Activated B cell treated with CpG ODN at 0.5 μM for 24 hours (primary cell): ENCODE results near the gene ALAS1. TPM values are rescaled to one million over a fixed set of nuclear protein-coding genes. Genes with fewer than 3 reads are reported as not detected.

Experiments used
- ATAC-seq: fragments of 200-7000 bp; cut with Tn5 transposase; one replicate; pipeline ENCODE4 v1.10.0; 2021; ENCODE audit warnings: low read depth, mild to moderate bottlenecking, moderate library complexity
- CTCF ChIA-PET: fragments of 350-600 bp; sonication (Branson Sonifier 250); formaldehyde crosslinking; loops from one replicate; lab custom pipeline; 2021; ENCODE audit warnings: antibody characterized with exemption; lab: Charles Lee
- POLR2A ChIA-PET: fragments of 350-600 bp; sonication (Branson Sonifier 250); formaldehyde crosslinking; loops from one replicate; lab custom pipeline; 2021; ENCODE audit warnings: antibody characterized with exemption; lab: Charles Lee
- DNase-seq: peaks from one replicate; pipeline ENCODE4 v3.0.0; 2022
- H3K27ac Mint-ChIP-seq: one replicate; pipeline ENCODE4 v1.8.0; 2020; ENCODE audit warnings: mixed read lengths
- H3K27me3 Mint-ChIP-seq: one replicate; pipeline ENCODE4 v1.8.0; 2021; ENCODE audit warnings: mixed read lengths
- H3K36me3 Mint-ChIP-seq: one replicate; pipeline ENCODE4 v1.8.0; 2021; ENCODE audit warnings: low read depth, mixed read lengths
- H3K4me1 Mint-ChIP-seq: one replicate; pipeline ENCODE4 v1.8.0; 2021; ENCODE audit warnings: mixed read lengths
- H3K4me3 Mint-ChIP-seq: one replicate; pipeline ENCODE4 v1.8.0; 2020; ENCODE audit warnings: mild to moderate bottlenecking, mixed read lengths
- H3K9me3 Mint-ChIP-seq: one replicate; pipeline ENCODE4 v1.8.0; 2020; ENCODE audit warnings: mixed read lengths
- intact Hi-C: fragments of 100-400 bp; cut with micrococcal nuclease; formaldehyde crosslinking; loops from one replicate; pipeline ENCODE4 v1.15.1; 2024
- total RNA-seq: library from RNA; stranded (reverse); gene quantifications from 2 replicates; pipeline ENCODE4 v1.2.3, GENCODE V29; 2022
- TF ChIP-seq, protein P1 (sequence below): fragments of 200-600 bp; IDR thresholded peaks from one replicate; pipeline ENCODE4 v1.8.0; 2022; ENCODE audit warnings: antibody characterized with exemption, mild to moderate bottlenecking

Gene ALAS1
- total RNA-seq, 1 donor from 2014 or later = 27.6 TPM

DNA sequence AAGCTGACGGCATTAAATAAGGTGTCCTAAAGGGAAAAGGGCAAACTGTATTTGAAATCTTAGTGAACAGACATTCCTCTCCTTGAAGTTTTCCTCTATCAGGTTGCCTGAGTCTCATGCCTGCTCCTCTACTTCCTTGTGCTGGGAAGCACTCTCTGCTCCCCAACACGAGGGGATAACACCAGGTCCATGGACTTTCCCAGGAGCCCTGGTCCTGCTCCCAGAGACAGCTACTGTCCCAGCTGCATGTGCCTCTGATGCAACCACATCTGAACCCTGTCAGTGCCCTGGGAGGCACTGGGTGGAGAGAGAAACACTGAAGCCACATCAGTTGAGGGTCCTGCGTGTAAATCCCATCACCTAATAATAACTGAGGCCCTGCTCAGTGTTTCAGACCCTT lies 20.1 kb downstream of the ALAS1 start:
- H3K27me3 Mint-ChIP-seq = no peaks in the 10 kb centered on the region
- H3K4me1 Mint-ChIP-seq = peaks cover 64% of the 10 kb centered on the region
- H3K27ac Mint-ChIP-seq = peak overlapping the region; percentile 41
- DNase-seq (no peak), ATAC-seq (no peak)
- ChIA-PET CTCF (interaction anchor here (0.7 to 3.5 kb wide), 3 partner anchors 9 to 72 kb away, joined by 3 to 30 read pairs (median 4); partner anchors contain the start of gene GLYCTK), POLR2A (interaction anchor here (0.6 to 5.1 kb wide), 4 partner anchors 34 to 713 kb away, joined by 4 to 51 read pairs (median 4); partner anchors contain the start of gene WDR82)
- intact Hi-C loops = no loop called here
- no peak overlapping the region for H3K4me3 Mint-ChIP-seq
- peaks cover 58% of the 10 kb centered on the region for H3K36me3 Mint-ChIP-seq
- TF ChIP-seq, protein P1, sequence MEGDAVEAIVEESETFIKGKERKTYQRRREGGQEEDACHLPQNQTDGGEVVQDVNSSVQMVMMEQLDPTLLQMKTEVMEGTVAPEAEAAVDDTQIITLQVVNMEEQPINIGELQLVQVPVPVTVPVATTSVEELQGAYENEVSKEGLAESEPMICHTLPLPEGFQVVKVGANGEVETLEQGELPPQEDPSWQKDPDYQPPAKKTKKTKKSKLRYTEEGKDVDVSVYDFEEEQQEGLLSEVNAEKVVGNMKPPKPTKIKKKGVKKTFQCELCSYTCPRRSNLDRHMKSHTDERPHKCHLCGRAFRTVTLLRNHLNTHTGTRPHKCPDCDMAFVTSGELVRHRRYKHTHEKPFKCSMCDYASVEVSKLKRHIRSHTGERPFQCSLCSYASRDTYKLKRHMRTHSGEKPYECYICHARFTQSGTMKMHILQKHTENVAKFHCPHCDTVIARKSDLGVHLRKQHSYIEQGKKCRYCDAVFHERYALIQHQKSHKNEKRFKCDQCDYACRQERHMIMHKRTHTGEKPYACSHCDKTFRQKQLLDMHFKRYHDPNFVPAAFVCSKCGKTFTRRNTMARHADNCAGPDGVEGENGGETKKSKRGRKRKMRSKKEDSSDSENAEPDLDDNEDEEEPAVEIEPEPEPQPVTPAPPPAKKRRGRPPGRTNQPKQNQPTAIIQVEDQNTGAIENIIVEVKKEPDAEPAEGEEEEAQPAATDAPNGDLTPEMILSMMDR = no peak
- no peaks in the 10 kb centered on the region for H3K9me3 Mint-ChIP-seq

GRCh38 chr3:52218454-52218853 lies 20.5 kb downstream of the ALAS1 start:
- intact Hi-C loops = no loop called here
- H3K9me3 Mint-ChIP-seq = no peaks in the 10 kb centered on the region

DNA sequence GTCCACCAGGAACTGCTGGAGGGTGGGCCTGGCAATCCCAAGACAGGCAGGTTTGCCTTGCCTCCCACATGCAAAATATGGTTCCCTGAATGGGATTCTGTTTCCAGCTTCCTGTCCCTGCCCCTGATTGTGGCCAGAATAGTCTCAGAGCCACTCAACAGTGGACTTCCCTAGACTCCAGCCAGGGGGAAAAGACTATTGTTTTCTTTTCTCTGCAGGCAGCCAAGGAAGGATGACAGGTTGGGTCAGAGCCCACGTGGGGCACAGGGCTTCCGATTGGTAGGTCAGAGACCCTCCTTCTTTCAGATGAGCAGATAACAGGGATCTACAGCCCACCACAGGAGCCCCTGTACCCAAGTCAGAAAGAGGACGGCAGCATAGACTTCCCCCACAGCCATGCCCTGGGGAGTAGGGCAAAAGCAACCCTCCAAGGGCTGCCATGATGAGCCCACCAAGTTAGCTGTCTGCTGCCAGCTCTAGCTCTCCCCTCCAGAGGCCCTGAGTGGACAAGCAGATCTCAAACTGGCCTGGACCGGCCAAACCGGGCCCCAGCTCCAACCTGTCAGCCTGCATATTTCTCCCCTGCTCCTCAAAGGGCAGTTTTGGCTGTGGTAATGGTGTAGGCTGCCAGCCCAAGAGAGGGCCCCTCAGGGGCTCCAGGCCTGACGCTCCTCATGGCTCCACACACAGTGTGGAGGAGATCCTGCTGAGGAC lies 21.1 kb downstream of the ALAS1 start:
- ChIA-PET POLR2A (interaction anchor here (0.6 to 5.1 kb wide), 8 partner anchors 9 to 161 kb away, joined by 4 to 51 read pairs (median 8); partner anchors contain the start of gene WDR82), CTCF (interaction anchor here (0.7 to 5.1 kb wide), 10 partner anchors 10 to 120 kb away, joined by 3 to 58 read pairs (median 12); partner anchors contain the start of genes GLYCTK and WDR82)
- intact Hi-C loops = no loop called here
- Mint-ChIP-seq H3K27ac (peak overlapping the region; percentile 46), H3K4me1 (peaks cover 75% of the 10 kb centered on the region), H3K27me3 (no peaks in the 10 kb centered on the region), H3K9me3 (no peaks in the 10 kb centered on the region), H3K36me3 (peaks cover 59% of the 10 kb centered on the region), H3K4me3 (no peak overlapping the region)
- ATAC-seq (no peak), DNase-seq (no peak)
- TF ChIP-seq, protein P1 = no peak

More at GRCh38 chr3:52218454-52218853, 20.5 kb downstream of the ALAS1 start:
- Mint-ChIP-seq H3K4me1 (peaks cover 68% of the 10 kb centered on the region), H3K27me3 (no peaks in the 10 kb centered on the region), H3K27ac (peak overlapping the region; percentile 35), H3K36me3 (peaks cover 60% of the 10 kb centered on the region), H3K4me3 (no peak overlapping the region)
- DNase-seq (no peak), ATAC-seq (peak; percentile 33)
- CTCF ChIA-PET = interaction anchor here (0.7 to 4.8 kb wide), 4 partner anchors 9 to 121 kb away, joined by 3 to 58 read pairs (median 16); partner anchors contain the start of gene GLYCTK
- POLR2A ChIA-PET = interaction anchor here (0.6 to 5.1 kb wide), 4 partner anchors 33 to 712 kb away, joined by 4 to 51 read pairs (median 4); partner anchors contain the start of gene WDR82
- TF ChIP-seq, protein P1 = no peak

- Mint-ChIP-seq H3K27me3 (no peaks in the 10 kb centered on the region), H3K27ac (peak overlapping the region; percentile 53), H3K9me3 (no peaks in the 10 kb centered on the region), H3K36me3 (peaks cover 53% of the 10 kb centered on the region), H3K4me3 (peak overlapping the region; percentile 50), H3K4me1 (peaks cover 88% of the 10 kb centered on the region)
- intact Hi-C loops = loop anchor here (1.0 to 5.0 kb wide), 5 partner anchors 19 to 218 kb away; partner anchors contain the start of genes TWF2 and WDR82
- CTCF ChIA-PET = interaction anchor here (0.6 to 5.1 kb wide), 22 partner anchors 8 to 227 kb away, joined by 3 to 58 read pairs (median 4); partner anchors contain the start of genes GLYCTK, TWF2 and WDR82
- DNase-seq = peak; percentile 80
- ATAC-seq = peak; percentile 59
- POLR2A ChIA-PET = interaction anchor here (0.6 to 5.1 kb wide), 12 partner anchors 9 to 236 kb away, joined by 3 to 51 read pairs (median 5); partner anchors contain the start of genes ALAS1, GLYCTK, PPM1M and WDR82
- TF ChIP-seq, protein P1 = no peak
Measured at GRCh38 chr3:52220380-52221026, 22.5 kb downstream of the ALAS1 start.
